SKM-1 (cell line): ENCODE data around the gene SAMD4A.
"Not testable (repeated sequence)": the region's sequence is repeated elsewhere in the genome, so short reads cannot be mapped to it uniquely, and the experiment has no call there.

Source experiments
- DNase-seq: peaks from one replicate; lab custom pipeline; 2025; ENCODE audit not compliant: unreplicated experiment; lab: John Stamatoyannopoulos, UW

The SAMD4A gene

DNA sequence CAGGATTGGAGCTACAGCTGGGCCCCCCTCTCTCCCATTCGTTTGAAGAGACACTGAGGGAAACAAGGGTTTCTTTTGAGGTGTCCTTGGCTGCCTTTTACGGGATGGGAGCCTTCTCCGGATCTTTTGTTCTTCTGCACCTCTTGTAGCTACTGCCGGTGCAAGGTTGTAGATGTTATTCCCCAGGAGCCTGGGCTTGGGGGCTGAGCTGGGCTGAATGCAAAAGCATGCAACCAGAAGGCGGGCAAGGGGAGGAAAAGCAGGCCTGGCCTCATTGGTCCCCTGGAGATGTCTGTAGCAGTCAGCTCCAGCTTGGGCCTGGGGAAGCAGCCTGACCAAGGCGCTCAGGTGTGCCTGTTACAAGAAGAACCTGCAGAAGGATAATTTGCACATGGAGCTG is 225.4 kb downstream of the SAMD4A start:
- no peak for DNase-seq

DNA sequence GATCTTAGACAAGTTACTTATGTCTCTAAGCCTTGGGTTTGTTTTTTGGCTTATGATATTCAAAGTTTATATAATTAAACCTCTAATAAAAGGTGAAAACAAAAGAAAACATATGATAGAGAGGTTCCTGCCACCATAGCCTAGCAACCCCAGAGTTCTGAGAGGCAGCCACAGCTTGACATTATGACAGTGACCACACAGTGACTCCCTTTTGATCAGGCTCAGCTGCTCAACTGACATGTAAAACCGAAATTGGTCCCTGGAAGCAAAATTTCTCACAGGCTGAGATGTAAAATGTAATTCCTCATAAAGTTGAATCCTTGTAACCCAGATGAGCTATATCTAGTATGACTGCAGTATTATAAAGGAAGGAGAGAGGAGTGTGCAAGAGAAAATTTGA is 227.2 kb downstream of the SAMD4A start:
- no peak for DNase-seq

- DNase-seq, result no peak
Measured at GRCh38 chr14:54794796-54795195, 227.9 kb downstream of the SAMD4A start.

- DNase-seq, result no peak
Measured at GRCh38 chr14:54796961-54797360, 230.0 kb downstream of the SAMD4A start.

- DNase-seq, result no peak
Measured at GRCh38 chr14:54797556-54797955, 230.6 kb downstream of the SAMD4A start.

GRCh38 chr14:54797986-54798385 is 231.1 kb downstream of the SAMD4A start:
- DNase-seq, result no peak

- no peak for DNase-seq
Measured at GRCh38 chr14:54798465-54799124, 231.7 kb downstream of the SAMD4A start.

GRCh38 chr14:54801482-54801881 is 234.6 kb downstream of the SAMD4A start:
- DNase-seq, result not testable (repeated sequence)

GRCh38 chr14:54803396-54803795 is 236.5 kb downstream of the SAMD4A start:
- DNase-seq, result no peak

DNA sequence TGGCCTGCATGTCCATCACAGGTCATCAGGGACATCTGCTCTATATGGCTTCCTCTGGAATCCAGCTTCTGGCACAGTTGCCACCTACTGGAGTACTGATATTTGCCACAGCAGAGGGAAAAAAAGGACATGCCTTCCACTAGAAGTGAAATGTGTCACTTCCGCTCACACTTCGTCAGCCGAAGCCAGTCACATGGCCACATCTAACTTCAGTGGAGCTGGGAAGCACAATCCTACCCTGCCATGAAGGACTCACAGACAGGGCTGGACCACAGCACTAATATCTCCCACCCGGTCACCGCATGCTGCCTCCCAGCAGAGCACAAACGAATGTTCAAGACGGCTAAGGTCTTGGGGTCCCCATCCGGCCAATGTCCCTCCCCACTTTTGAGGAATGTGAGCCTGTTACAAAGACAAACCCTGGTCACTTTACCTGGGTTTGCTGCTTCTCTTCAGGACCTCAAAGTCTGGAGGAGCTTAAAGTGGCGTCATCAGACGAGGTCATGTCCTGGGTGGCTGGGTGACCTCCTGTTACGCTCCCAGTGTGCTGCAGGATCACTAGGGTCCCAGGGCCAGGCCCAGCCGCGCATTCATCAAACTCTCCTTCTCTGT is 237.1 kb downstream of the SAMD4A start:
- no peak for DNase-seq

- no peak for DNase-seq
Measured at GRCh38 chr14:54804538-54805041, 237.7 kb downstream of the SAMD4A start.

DNA sequence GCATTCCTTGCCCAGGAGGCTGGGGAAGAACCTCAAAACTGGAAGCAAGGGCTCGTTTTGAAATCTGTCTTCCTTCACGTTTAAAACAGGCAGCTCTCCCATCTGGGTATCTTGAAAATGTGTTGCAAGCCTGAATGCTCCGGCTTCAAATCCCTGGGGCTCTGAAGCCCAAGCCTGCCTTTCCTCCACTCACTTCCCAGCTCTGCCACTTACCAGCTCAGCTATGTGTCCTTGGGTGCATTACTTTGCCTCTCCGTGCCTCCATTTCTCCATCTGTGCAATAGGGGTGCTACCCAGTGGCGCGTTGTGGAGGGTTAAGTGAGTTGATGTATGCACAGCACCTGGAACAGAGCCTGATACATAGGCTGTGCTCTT is 238.1 kb downstream of the SAMD4A start:
- no peak for DNase-seq

DNA sequence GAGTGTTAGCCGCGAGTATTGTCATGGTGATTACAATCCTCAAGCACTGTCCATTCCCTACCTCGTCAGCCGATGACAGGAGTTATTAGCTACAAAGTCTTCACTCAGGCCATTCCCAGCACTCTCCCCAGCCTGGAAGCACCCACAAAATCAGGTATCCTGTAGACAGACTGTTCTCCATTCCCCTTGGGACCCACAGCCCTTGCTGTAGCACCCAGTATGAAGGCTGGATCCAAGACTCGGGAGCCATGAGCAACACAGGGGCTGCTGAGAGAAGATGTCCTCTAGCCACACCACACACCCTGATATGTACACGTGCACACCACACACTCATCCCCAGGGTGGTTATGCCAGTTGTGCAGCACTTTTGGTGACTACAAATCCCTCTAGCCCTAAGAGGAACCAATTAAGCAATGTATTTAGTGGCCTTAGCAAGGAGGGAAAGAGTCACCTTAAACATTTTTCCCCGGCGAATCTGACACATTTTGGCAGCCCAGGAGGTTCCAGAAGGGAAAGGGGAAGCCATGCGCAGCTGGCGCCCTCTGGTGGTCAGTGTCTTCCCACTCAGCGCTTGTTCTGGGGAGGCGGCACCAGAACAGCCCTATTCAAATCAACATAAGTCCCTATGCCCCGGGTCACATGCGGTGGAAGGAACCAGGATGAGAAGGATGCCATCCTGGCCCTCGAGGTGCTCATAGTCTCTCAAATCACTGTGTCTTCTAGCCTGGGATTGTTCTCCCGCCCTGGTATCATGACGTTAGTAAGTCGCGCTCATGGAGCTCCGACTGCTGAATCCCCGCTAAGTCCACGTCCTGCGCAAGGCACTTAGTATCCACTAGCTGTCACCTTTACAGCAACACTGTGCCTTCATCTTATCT is 238.8 kb downstream of the SAMD4A start:
- peak; percentile 1 for DNase-seq

GRCh38 chr14:54806616-54807015 is 239.7 kb downstream of the SAMD4A start:
- no peak for DNase-seq

- DNase-seq, result no peak
Measured at GRCh38 chr14:54807428-54807827, 240.5 kb downstream of the SAMD4A start.

DNA sequence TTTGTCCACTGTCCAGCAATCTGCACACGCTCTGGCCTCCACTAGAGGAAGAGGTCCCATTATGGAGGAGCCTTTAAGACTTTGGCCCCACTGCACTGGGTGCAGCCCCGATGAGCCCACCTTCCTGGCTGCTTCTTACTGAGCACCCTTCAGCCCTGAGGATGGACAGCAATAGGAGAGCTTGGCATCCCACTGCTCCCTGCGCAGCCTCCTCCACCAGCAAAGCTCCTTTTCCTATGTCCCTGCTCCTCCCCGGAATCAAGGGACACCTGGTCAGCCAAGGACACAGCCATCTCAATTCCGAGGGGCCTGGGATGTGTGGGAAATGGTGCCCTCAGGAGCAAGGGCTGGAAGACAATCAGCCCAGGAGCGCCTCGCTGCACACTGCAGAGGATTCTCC is 241.0 kb downstream of the SAMD4A start:
- DNase-seq, result no peak

DNA sequence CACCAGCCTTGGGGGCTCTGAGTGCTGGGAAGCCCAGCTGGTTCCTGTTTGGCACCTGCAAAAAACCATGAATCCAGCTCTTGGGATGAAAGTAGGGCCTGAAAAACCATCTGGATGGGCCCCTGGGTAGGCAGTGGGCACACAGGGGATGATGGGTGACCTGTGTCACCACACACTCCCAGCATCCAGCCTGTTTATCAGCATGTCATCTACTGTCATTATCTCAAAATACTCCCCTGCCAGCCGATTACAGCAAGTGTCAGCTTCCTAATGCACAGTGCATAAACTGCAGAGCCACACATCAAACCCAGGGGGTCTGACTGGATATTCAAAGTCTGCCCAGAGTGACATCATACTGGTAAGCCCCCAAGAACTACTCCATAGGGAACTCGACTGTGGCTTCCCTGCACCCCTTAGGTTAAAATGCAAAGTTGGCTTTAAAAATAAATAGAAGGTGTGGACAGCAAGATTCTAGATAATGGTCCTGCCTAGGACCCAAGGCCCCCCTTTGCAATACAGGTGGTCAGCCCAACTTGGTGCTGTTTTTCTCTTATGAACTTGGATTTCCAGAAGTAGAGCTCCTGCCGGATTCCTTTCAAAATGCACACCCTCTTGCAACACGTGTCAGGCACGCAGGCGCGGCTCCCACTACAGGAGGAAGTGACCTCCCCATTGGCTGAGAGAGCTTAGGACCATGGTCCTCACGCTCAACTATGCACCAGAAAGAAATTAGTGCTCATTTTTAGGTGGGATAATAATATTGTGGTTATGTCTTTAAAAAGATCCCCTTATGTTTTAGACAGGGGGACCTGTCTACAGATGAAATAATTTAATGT is 241.6 kb downstream of the SAMD4A start:
- DNase-seq, result no peak

DNA sequence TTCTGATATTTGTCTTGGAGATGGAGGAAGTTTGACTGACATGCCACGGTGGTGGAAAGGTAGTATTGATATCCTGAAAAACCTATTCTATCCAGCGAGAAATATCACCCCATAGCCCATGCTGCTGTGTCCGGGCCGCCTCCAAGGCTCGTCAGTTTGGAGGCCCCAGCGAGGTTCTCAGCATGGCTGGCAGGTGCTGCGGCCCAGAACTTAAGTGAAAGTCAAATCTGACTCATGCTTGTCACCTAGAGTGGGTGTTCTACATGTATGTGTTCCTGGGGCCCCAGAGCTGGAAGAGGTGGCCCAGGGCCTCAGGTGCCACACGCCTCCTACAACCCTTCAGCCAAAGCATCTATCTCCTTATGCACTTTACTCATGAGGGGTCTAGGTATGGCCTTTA is 242.8 kb downstream of the SAMD4A start:
- no peak for DNase-seq

DNA sequence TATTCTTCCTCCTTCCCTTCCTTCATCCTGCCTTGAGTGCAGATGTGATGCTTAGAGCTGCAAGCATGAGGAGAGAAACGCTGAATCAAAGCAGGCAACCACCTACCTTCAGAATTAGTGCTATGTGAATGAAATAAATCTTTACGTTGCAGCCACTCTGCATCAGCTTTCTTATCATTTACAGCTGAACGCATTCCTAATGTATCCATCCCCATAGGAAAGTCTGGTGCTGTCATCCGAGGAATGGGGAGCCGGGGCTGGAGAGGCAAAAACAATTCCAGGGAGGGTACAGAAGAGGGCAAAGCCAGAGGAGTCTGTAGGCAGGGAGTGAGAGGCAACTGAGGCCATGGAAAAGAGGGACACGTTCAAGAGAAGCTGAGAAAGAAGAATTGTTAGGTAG is 245.7 kb downstream of the SAMD4A start:
- DNase-seq, result no peak

GRCh38 chr14:54813081-54813480 is 246.2 kb downstream of the SAMD4A start:
- DNase-seq, result no peak

GRCh38 chr14:54814076-54814475 is 247.1 kb downstream of the SAMD4A start:
- DNase-seq, result no peak
